HS-27A (cell line): ENCODE results near the gene DMXL1.

Experiments used
- DNase-seq: peaks from one replicate; pipeline ENCODE4 v3.0.0-alpha.2; 2012; ENCODE audit warnings: low read depth, missing footprints

Gene DMXL1

GRCh38 chr5:119270960-119271757 lies 200.3 kb downstream of the DMXL1 start:
- no peak for DNase-seq

DNA sequence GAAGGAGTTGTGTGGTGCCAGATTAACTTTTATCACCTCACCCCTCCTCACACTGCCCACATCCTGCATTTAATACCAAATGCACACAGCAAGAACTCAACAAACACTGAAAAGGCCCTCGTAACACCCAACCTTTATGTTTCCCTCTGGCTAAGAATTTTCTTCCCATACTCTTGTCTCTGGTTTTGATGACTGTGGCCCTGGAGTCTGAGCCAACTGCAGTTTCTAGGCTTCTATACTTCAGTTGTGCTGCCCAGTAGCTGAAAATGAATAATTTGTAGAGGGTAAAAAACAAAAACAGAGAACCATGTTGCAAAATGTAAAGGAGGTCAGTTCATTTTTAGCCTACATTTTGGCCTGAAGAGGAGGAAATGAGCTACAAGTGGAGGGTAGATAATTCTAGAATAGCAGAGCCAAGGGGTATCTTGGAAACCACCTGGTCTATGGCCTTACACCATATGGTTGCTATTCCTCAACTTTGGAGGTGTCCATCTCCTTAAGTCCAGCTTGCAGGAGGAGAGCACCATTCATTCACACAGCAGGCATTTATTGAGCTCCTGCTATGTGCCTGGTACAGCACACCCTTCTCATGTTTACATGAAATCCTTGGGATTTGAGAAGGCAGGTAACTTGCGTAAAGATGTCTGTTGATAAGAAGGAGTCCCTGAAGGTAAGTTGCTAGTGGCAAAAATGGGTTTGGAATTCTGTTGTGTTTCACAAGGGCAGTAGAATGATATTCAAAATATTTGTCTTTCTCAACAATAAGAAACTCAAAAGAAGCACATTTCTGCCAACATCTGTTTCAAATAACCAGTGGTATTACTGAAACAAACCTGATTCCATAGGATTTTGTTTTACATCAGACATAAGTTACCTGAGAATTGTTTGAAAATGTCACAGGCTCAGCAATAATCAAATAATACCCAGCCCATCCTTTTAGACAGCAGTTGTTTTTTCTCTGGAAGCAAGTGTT lies 201.2 kb downstream of the DMXL1 start:
- no peak for DNase-seq

DNA sequence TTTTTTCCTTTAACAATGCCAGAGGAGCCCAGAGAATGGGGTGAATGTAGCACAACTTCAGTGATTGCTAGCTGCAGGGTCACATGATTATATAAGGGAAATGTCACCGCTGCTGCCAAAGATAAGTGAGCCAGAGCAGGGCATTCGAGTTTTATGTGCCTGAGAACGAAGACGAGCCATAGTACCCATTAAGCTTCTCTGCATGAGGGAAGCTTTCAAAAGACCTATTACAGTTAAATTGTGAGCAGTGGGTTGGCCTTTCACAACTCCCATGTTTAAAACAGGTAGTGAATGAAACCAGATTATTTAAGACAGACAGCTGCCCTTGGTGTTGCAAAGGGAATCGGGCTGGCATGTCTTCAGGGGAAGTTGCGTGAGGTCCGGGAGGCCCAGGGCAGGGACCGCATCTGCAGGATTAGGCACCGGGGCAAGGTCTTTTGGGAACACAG lies 202.5 kb downstream of the DMXL1 start:
- no peak for DNase-seq

GRCh38 chr5:119274030-119274766 lies 203.3 kb downstream of the DMXL1 start:
- no peak for DNase-seq

- DNase-seq: no peak
Measured at GRCh38 chr5:119274767-119275130, 203.9 kb downstream of the DMXL1 start.

DNA sequence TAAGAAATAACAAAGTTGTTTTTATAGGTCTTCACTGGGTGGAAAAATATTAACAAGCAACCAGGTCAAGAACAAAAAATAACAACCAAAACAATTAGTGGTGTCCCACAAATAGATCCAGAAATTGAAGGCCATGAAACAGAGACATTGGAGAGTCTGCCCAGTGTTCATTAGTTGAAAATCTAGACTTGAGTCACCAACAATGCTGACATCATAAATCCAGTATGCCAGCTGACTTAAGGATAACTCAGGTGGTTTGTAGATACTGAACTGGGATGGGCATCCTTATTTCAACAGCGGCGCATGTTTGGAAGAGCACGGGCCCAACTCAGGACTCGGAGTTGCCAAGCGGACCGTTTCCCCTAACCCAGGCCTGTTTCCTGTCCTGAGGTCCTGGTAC lies 204.3 kb downstream of the DMXL1 start:
- no peak for DNase-seq

DNA sequence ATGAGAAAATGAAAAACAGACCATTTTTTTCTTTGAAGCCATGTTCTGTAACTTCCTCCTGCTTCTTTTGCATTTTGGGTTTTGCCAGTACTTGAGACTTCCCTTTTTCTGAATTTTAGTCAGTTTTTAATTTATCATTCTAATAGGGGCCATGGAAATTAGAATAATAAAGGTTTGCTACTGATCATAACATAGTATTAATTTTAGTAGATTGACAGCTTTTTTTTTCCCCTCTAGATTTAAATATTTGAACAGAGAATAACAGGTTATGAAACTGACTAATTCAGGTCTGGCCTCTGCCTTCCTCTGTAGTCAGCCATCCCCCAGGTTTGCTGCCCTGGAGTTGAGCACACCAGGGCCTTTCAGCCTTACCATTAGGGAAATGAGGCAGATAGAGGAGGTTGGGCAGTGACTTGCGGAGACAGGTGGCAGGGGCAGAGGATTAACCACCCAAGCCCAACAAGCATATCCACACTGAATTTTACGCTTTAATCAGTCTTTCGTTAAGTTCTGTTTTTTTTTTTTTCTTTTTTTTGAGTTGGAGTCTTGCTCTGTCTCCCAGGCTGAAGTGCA lies 204.8 kb downstream of the DMXL1 start:
- no peak for DNase-seq

- DNase-seq: no peak
Measured at GRCh38 chr5:119276978-119277377, 206.1 kb downstream of the DMXL1 start.

GRCh38 chr5:119279093-119279492 lies 208.2 kb downstream of the DMXL1 start:
- no peak for DNase-seq

DNA sequence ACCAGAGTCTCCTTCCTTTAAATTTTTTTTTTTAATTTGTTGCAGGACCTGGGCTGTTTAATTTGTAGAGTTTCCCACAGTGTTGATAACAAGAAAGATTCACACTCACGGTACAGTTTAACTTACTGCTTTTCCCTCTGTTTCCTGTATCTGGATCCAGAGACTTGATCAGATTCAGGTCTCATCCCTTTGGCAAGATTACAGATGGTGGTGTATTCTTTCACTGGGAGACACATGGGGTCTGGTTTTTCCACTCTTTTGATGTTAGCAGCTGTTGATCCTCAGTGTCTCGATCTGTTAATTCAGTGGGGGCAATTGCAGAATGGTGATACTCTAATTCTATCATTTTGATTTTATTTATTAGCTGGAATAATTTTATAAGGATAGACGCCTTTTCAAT lies 209.5 kb downstream of the DMXL1 start:
- DNase-seq: no peak

DNA sequence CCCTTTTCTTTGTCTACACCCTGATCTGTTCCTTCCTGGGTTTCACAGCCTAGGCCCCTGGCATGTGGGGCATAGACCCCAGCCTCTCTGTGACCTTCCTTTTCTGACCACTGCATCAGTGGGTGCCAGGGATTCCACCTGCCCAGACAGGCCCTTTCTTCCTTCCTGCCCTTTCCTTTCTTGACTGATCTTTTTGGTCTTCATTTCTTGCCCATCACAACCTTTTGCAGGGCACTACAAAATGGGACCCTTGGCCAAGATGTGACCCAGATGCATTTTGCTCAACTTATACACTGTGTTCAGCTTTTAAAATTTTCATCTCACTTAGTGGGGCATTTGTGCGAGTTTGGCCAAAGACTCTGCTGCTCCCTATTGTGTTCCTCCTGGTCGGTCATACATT lies 211.7 kb downstream of the DMXL1 start:
- no peak for DNase-seq

- no peak for DNase-seq
Measured at GRCh38 chr5:119284031-119284430, 213.1 kb downstream of the DMXL1 start.

DNA sequence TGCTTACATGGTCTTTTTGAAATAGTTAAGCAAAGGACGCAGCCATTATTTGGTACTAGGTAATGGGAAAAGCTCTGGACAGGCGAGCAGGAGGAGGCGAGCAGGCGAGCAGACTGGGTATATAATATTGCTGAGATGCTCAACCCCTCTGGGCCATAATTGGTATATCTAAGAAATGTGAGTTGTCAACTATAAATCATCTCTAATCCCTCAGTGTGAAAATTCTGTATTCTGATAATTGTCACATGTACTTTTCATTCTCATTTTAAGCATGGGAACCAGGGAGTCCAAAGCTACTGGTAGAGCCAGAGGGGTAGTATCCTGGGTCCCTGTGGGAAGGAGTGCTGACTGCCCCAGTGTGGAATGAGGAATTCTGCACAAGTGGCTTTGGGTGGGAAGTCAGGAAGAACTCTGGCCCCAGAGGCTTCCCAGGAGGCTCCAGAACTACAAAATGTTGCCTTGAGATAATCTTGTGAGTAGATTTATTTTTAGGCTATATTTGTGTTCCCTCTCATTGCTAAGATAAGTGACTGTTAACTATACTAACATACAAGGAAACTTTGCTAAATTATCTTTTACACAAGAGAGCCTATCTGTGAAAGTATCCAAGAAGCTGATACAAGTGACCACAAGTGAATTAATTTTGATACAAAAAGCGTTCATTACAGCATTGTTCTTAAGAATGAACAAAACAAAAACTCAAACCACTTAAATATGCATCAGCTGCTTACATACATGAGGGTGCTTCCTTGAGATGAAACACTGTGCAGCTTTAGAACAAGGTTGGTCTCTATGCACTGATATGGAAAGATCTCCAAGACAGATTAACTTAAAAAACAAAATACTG lies 214.4 kb downstream of the DMXL1 start:
- DNase-seq: no peak

- no peak for DNase-seq
Measured at GRCh38 chr5:119286511-119287488, 215.9 kb downstream of the DMXL1 start.

- no peak for DNase-seq
Measured at GRCh38 chr5:119287547-119288111, 216.7 kb downstream of the DMXL1 start.

- no peak for DNase-seq
Measured at GRCh38 chr5:119288379-119289033, 217.6 kb downstream of the DMXL1 start.

GRCh38 chr5:119289438-119290044 lies 218.7 kb downstream of the DMXL1 start:
- no peak for DNase-seq

- DNase-seq: no peak
Measured at GRCh38 chr5:119290161-119290569, 219.3 kb downstream of the DMXL1 start.
